ENCODE data around the gene LCA5.

- no peak for TF ChIP-seq POLR2A (IDR thresholded peaks at IDR 0.05)
- no peak for TF ChIP-seq POLR2AphosphoS5 (IDR thresholded peaks at IDR 0.05)
- no peak for TF ChIP-seq CTCF (IDR thresholded peaks at IDR 0.05)
- no peak for TF ChIP-seq EP300 (IDR thresholded peaks at IDR 0.05)
Observed at GRCh38 chr6:79520534-79520933, 16.7 kb downstream of the LCA5 start.
